Renal cortex interstitium (tissue), 11 donors: ENCODE measurements around the gene DGUOK. TPM values are rescaled to one million over a fixed set of nuclear protein-coding genes. Genes with fewer than 3 reads are reported as not detected.

ENCODE experiments used
- DNase-seq, 11 donors: peaks; one replicate each; pipeline ENCODE4 v3.0.0-alpha.2; 2013; ENCODE audit warnings: low read depth in 9 of 11, low spot score in 4 of 11; ENCODE audit errors: extremely low read depth in 1 of 11
- polyA plus RNA-seq, 3 donors: library from polyadenylated mRNA; unstranded; fragments of 120-200 nt; gene quantifications; one replicate each; pipeline ENCODE4 v1.2.1, GENCODE V29; 2013; ENCODE audit not compliant: insufficient read length in 3 of 3

The DGUOK gene
- polyA plus RNA-seq, 3 donors: 63.0 to 64.3 (median 63.7) TPM

DNA sequence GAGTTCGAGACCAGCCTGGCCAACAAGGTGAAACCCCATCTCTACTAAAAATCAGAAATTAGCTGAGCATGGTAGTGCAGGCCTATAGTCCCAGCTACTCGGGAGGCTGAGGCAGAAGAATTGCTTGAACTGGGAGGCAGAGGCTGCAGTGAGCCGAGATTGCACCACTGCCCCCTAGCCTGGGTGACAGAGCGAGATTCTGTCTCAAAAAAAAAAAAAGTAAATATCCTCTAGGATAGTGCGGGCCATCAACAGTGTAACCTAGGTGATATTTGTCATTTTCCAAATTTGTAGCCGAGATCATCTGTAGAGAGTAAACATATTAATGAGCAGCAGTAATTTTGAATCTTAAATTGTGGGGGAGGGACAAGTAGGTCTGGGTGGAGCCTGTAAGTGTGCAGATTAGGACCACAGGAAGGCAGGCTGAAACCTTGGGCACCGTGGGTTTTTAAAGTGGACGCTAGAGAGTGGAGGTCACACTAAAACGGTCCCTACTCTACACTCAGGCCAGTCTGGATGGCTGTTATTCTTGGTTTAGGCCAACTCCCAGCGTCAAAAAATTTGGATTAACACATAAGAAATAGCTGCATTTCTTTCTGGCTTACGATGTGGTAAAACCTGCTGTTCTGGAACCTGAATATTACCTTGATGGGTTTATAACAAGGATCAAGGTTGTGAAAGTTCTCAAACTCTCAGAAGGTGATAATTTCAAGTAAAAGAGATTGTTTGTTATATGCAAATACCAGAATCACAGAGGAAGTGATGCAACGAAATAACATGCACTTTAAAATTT, 35.3 kb downstream of the DGUOK start:
- DNase-seq: no peak

DNA sequence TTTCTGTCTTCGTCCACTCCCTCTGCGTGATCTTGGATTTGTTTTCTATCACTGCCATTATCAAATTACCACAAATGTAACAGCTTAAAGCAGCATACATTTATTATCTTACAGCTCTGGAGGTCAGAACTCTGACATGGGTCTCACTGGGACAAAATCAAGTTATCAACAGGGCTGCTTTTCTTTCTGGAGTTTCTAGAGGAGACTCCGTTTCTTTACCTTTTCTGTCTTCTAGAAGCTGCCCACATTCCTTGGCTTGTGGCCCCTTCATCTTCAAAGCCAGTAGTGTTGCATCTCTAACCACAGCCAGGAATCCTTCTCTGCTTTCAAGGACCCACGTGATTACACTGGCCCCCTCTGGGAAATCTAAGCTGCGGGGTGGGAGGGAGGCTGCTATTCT, 36.1 kb downstream of the DGUOK start:
- no peak for DNase-seq

DNA sequence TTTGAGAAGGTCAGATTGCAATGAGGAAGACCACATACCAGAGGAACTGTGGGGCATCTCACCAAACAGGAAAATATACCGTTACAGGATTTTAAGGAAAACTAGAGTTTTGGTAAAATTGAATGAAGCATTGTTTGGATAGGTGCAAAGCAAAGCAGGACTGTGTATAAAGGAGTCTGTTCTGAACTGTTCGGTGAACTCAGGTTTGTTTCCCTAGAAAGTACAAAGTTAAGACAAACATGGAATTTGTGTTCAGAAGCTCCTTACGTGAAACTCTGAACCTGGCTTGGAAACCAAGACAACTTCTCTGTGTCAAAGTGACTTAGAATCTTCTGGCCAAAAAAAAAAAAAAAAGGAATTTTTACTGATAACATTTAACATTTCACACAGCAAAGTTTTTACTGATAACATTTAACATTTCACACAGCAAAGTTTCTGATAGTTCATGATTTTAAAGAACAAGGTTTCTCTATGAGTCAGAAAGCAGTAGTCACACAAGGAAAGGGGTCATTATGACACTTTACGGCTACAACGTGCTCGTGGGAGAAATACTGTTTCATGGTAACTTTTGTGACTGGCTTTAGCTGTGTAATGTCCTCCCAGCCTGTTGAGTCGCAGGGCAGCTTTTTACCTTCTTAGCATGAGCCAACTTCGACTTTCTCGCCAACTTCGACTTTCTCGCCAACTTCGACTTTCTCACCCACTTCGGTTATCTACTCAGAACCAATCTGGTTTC, 36.9 kb downstream of the DGUOK start:
- no peak for DNase-seq

DNA sequence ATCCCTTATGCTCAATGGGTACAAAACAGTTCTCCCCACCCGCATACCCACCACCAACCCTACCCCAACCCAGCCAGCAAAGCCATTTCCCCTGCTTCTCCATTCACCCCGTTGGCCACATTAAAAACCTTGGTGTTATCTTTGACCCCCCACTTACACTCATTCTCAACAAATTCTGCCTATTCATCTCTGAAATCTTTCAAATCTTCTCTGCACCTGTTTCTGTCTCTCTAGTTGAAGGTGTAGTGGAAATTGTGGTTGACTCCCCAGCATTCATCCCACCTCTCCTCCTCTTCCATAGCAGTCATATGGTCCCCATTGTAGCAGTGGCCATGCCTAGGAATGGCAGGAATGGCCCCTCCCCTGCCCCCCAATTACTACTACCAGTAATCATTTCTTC, 37.5 kb downstream of the DGUOK start:
- DNase-seq: no peak

DNA sequence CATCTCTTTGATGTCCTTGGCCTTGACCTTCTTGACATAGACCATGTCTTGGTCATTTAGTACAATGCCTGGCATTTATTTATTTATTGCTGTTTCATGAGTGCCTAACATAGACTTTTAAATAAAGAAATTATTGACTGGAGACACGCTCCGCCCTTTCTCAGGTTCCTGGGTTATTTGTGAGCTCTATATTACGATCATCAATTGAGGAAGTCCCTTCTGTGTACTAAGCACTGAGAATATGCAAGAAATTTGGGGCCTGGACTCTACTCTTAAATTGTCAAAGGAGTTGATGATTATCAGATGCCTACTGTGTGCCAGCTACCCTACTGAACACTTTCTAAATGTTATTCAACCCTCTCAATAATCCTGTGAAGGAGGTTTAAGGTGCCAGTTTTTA, 38.4 kb downstream of the DGUOK start:
- no peak for DNase-seq

DNA sequence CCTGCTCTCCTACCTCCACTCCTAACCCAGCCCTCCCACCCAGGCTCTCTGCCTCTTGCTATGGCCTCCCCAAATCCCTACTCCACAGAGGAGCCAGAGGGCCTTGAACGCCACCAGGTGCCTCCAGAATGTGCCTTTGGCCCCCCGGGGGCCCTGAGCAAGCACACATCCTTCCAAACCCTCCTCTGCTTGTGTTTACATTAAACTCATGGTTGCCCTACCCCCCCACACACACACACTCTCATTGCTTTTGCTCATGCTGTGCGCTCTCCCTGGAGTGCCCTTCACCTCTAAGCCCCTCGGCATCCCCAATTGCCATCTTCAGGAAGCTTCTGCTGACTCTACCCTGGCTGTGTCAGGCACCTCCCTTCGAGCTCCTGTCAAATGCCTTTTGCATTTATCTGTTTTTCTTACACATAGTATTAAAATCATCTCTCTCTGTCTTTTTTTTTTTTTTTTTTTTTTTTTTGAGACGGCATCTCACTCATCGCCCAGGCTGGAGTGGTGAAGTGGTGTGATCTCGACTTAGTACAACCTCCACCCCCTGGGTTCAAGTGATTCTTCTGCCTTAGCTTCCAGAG, 41.8 kb downstream of the DGUOK start:
- DNase-seq: no peak

DNA sequence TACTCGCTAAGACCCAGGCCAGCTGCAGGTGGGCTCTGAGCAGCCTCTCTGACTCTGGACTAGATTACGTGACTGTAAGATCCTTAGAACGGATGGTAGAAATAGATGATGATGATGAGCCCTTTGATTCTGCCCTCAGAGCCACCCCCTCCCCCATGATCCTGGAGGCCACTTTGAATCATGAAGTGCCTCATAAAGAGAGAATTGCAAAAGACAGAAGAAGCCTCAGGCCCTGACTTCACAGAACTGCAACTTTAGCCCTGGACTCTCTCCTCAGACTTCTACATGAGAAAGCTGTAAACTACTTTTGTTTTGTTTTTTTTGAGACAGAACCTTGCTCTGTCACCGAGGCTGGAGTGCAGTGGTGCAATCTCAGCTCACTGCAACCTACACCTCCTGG, 42.7 kb downstream of the DGUOK start:
- DNase-seq: no peak

DNA sequence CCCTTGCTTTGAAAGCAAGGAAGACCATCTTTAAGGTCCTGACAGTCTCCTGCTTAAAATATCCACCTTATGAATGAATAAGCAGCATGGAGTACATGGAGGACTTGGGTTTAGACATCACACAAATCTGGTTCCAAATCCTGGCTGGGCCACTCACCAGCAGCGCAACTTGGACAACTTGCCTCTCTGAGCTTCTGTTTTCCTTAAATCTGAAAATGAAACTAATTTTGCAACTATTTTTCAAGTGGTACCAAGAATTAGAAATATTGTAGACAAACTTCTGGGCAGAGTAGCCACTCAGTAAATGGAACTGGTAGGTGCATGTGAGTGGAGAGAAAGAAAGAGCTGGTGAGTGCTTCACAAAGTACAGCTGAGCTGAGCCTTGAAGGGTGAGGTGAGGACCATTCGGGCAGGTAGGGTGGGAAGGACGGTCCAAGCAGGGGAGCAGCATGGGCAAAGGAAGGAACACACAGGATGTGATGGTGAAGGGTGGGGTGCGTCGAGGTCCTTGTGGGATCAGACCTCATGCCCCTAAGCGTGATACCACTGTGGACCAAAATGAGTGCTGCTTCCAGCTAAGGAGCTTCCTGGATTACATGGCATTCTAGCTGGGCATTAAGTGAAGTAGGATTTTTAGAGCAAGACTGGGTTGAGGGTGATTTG, 43.6 kb downstream of the DGUOK start:
- DNase-seq: no peak

DNA sequence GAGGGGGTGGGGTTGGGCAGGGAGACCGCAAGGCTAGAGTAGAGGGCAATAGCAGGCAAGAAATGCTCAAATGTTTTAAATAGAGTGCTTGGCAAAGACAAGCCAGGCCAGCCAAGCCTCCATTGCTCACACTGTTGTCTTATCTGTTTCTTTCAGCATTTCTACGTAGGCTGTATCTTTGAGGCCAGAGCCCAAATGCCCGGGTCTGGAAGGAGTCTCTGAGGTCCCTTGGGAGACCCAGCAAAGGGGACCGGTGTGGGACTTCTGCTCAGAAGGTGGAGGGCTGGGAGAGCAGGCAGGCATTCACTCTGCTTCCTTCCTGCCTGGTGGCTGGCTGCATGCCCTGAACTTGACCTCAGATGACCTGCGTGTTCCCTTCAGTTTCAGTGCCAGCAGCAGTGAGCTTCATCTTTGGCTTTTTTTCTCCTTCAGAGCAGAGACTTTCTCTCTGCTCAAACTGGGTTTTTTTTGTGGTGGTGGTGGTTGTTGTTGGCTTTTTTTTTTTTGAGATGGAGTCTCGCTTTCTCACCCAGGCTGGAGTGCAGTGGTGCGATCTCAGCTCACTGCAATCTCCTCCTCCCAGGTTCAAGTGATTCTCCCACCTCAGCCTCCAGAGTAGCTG, 44.3 kb downstream of the DGUOK start:
- no peak for DNase-seq

DNA sequence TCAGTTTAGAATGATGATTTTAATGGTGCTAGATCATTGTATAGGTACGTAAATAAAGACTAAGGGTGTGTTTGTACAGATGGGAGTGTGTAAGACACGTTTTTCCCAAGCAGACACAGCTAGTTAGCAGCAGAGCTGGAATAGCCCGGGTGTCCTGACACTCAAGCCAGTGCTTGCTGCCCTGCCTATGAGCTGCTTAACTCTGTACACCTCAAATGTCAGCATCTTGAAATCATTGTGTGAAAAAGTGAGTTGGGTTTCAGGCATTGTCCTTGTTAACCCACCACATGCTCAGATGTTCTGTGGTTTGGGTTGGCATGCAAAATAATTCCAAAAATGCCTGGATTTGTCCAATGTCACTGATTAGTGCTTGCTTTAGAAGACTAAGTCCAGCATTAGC, 45.0 kb downstream of the DGUOK start:
- no peak for DNase-seq

DNA sequence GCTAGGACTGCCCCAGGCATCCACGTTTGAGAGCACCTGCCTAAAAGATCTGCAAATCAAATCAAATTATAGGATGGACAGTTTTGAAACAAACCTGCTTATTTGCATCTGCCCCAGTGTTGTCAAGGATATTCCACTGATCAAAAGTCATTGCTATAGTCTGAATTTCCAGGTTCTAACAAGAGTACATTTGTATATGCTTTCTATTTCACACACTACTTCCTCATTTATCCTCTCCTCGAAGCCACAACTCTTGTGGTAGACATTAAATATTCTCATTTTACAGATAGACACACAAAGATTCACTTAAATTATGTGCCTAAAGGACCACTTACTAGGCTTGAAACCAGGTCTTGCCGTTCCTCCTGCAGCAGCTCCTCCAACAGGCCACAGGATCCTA, 46.2 kb downstream of the DGUOK start:
- no peak for DNase-seq

DNA sequence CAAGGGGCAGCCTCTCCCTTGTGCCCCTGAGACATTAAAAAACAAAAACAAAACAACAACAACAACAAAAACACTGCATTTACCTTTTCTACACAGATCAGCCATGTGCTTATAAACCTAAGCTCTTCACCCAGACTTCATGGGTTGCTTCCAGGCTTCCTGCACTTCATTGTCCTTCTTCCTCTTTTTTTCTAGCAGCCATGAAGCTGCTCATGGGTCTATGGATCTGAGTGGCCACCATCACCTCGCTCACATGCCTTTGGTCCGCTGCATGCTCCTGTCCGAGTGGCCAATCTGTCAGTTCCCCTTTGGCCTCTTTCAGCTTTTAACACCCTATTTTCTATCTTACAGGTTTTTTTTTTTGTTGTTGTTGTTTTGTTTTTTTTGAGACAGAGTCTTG, 49.1 kb downstream of the DGUOK start:
- DNase-seq: no peak

DNA sequence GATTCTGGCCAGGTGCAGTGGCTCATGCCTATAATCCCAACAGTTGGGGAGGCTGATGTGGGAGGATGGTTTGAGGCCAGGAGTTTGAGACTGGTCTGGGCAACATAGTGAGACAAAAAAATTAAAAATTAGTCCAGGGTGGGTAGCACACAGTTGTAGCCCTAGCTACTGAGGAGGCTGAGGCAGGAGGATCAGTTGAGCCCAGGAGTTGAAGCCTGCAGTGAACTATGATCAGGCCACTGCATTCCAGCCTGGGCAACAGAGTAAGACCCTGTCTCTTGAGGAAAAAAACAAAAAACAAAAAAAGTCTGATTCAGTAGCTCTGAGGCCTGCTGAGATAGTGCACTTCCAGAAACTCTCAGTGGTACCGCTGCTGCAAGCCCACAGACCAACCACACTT, 50.1 kb downstream of the DGUOK start:
- DNase-seq: no peak

DNA sequence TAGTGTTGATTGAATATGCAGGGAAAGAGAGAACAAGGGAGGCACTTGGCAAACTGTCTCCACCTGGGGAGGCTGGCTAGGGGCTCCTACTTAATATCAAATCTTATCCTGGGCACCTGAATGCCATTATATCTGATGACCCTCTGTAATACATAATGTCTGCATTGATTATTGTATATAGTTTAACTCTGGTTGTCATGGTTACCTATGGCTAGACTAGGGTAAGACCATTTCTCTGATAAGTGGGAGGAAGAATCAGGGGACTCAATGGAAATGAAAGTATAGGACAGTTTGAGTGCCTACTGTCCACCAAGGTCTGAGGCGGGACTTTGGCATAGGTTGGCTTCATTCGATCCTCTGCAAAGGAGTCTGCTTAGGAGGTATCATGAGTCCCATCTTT, 50.8 kb downstream of the DGUOK start:
- no peak for DNase-seq

DNA sequence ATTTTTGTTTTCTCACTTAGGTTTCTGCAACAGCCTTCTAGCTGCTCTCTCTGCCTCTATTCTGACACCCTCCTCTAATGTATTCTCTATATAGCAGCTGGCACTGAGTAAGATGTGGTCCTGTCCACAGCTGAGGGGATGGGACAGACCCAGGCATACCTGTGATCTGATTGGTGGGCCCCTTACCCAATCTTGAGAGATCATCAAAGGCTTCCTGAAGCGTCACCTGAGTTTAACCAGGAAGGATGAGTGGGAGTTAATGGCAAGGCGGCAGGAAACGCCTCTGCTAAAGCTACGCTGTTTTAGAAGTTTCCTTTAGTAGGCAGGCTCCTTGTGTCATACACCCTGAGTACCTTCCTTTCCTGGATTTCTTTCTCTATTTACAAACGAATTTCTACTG, 52.3 kb downstream of the DGUOK start:
- no peak for DNase-seq

DNA sequence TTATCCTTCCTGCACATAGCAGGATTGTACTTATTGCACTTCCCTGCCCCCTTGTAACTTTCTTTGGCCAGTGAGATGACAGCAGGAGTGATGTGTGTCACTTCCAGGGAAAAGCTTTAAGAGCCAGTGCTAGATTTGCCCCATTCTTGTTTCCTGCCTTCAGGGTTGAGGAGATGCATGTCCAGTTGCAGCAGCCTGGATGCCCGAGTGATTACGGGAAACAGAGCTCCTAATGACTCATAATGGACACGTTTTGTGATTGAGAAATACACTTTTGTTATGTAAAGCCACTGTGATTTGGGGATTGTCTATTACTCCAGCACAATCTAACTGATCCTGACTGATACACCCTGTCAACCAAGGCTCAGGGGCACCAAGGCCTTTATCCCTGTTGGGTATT, 53.0 kb downstream of the DGUOK start:
- no peak for DNase-seq

DNA sequence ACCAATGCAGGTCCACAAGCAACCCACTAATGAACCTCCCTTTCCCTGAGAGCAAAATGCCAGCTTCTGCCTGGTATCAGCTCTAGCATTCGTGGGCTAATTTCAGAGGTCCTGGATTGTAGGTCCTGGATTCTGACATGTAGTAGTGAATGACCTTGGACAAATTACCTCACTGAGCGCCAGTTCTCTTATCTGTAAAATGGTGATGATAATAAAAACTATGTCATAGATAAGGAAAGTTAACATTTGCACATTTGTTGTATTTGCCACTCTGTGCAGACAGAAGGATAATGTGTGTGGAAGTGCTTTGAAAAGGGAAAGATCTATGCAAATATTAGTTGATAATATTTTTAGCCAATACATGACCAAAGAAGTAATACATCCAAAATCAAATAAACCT, 53.9 kb downstream of the DGUOK start:
- no peak for DNase-seq

DNA sequence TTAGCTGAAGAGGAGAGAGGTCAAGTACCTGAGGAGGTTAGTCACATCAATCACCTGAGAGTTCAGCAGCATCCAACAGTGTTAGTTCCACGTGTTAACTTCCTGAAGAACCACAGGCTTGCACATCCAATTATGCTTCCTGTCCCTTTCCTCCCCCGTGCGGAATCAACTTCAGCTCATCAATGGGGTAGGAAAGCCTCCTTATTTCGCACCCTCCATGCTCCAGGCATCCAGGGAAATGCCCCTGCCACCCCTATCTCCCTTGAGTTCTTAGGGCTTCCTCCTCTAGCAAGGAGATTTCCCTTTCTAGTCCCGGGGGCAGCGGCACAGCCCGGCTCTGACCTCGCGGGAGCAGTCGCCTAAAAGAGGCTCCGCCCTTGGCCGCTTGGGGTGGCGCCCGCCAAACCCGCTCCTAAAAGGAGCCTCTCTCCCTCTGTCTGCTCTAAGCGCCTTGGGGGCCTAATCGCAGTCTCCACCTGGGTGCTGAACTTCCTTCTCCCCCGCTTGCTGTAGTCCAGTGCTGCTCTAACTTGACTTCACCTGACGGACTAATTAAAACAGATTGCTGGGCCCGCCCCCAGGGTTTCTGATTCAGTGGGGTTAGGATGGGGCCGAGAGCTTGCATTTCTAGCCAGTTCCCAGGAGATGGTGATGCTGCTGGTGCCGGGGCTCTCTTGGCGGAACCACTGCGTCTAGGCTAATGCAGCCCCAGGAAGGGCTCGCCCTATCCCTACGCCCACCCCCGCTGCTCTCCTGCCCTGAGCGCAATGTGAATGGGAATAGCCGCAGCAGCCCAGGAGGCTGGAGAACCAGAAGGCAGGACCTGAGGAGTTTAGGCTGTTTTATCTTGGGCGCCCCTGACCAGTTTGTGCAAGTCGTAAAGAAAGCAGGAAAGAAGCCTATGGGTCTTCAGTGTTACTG, 54.7 kb downstream of the DGUOK start:
- no peak for DNase-seq
